HCEC 1CT (cell line): ENCODE results near the gene DNAJC1.
"Not testable (repeated sequence)": the region's sequence is repeated elsewhere in the genome, so short reads cannot be mapped to it uniquely, and the experiment has no call there.

Source experiments
- DNase-seq: peaks from one replicate; pipeline ENCODE4 v3.0.0-alpha.2; 2017

DNAJC1 gene

DNA sequence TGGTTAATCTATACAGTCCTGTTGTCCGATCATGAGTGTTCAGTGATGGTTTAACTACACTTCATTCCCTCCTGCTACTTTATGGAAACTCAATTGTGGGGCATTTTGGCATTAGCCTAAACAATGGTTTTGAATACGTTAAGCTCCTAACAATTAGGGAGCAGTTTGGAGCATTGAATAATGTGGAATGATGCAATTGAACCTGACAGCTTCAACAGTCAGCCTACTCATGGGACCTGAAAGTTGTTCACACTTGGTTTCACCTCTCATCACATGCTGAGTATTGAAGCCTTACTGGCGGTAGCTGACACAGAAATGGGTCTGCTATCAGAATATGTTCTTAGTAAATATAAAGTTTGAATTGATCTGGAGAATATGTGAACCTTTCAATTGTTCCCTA is 283.4 kb downstream of the DNAJC1 start:
- no peak for DNase-seq

DNA sequence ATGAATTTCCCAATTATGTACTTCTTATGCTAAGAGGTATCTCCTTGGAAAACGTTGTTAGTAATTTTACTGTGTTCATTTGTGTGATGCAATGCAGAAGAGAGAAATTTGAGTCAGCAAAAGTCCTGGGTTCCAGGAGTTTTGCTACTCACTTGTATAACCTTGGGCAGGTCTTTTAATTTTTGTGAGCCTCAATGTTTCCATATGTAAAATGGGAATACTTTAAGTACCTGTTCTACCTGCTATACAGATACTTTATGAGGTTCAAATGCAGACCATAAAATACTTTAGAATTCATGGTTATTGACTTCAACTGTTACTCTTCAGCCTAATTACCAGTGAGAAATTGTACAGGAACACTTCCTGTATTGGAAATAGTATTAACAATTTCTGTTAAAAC is 284.0 kb downstream of the DNAJC1 start:
- no peak for DNase-seq

DNA sequence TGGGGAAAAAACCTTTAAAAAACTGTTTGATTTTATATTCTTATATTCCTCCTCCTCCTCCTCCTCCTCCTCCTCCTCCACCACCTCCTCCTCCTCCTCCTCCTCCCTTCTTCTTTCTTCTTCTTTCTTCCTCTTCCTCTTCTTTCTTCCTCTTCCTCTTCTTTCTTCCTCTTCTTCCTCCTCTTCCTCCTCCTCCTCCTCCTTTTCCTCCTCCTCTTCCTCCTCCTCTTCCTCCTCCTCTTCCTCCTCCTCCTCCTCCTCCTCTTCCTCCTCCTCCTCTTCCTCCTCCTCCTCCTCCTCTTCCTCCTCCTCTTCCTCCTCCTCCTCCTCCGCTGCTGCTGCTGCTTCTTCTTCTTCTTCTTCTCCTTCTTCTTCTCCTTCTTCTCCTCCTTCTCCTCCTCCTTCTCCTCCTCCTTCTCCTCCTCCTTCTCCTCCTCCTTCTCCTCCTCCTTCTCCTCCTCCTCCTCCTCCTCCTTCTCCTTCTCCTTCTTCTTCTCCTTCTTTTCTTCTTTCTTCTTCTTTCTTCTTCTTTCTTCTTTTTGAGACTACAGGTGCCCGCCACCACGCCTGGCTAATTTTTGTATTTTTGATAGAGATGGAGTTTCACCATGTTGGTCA is 286.0 kb downstream of the DNAJC1 start:
- not testable (repeated sequence) for DNase-seq

DNA sequence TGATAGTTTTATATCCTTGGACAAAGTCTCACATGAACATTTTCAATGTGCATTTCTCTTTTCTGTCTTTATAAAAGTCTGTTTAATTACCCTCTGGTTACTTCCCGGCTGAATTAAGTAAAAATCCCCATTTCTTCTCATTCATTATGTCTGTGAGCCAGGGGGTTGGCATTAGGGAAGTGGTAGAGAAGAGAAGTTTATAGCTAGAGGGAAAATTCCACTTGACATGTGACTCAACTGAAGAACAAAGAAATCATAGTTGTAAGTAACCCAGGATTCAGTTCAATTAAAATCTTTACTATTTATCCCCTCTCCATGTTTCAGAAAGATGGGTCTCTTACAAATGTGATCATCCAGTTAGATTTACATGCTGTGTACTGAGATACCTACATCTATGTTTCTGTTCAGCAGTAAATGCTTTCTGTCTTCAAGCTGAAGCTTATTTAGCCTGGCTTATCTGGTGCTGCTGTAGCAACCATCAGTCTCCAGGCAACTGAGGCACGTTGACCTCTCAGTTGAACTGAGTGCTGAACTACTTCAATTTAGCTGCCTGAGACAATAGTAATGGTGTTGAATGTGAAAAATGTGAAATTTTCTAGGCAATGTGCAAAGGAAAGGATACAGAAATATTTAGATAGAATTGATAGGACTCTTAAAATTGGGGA is 287.9 kb downstream of the DNAJC1 start:
- DNase-seq = no peak

DNA sequence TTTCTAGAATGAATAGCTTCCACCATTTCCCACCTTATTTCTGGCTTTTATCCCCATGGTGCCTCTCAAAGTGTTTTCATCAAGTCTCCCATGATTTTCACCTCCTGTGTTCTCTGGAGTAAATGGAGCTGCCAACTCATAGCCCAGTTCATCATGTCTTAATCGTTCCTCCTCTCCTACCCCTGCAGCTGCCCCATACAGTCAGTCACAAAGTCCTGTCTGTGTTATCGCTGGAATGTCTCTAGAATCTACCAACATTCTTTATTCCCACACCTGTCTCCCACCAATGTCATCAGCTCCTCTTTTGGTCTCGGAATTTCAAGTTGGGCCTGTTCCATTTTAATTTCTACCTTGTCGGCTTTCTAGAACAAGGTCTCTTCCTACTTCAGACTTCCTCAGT is 290.6 kb downstream of the DNAJC1 start:
- DNase-seq = no peak

DNA sequence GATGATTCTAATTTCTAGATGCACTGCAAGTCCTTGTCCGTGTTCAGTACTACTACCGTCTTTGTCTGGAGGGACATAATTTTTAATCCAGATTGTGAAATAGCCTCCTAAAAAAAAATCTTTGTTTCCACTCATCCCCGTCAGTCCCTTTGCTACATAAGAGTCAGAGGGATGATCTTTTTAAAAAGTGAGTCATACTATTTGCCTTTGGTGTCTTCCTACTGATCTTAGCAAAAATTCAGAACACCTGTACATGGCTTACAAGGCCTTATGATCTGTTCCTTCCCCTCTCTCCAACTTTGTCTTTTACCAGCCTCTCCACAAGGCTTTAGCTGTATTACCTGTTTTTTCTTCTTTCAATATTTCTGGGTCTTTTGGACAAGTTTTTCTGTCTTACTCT is 296.0 kb downstream of the DNAJC1 start:
- DNase-seq = no peak
